Medulla oblongata (tissue), 1 donor: ENCODE results near the gene SCAF8.

Source experiments
- DNase-seq: peaks from one replicate; pipeline ENCODE4 v3.0.0-alpha.2; 2015; ENCODE audit errors: extremely low spot score

The SCAF8 gene

GRCh38 chr6:154835307-154835706 lies 102.1 kb downstream of the SCAF8 start:
- no peak for DNase-seq

DNA sequence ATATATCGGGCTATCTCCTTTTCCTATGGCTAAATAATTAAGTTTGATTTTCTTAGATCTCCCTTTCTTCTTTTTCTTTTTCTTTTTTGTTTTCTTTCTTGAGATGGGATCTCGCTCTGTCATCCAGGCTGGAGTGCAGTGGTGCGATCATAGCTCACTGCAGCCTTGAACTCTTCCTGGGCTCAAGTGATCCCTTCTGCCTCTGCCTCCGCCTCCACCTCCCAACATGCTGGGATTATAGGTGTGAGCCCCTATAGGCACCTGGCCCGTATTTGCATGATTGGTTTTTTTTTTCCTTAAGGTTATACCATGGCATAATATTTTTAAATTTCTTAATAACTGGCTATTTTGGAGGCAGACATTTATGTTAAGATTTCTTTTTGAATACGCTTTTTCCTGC lies 106.3 kb downstream of the SCAF8 start:
- DNase-seq, result no peak

DNA sequence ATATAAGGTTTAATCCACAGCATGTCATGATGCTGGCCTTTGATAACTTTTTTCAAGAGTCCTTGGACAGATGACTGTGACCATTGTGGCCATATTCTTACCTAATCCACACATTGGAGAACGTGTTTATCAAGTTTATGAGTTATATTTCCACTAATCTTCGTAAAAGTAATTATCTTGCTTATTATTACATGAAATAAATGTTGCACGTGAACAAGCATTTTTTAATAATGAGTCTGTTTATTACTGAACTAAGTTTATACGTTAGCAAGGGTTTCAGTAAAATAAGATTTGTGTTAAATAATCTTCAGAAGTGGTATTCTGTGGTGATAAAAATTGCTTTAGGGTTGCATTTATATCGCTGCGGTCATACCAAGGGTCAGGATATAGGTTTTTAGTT lies 107.1 kb downstream of the SCAF8 start:
- no peak for DNase-seq

DNA sequence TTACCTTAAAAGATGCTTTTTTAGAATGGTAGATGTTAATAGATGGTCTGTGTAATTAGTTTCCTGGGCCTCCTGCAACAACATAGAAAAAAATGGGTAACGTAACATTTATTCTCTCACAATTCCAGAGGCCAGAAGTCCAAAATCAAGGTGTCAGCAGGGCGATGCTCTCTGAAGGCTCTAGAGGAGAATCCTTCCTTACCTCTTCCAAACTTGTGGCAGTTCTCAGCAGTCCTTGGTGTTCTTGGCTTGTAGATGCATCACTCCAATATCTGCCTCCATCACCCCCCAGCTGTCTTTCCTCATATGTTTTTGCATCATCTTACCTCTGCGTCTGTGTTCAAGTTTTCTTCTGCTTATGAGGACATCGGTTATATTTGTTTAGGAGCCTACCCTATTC lies 107.9 kb downstream of the SCAF8 start:
- DNase-seq, result no peak

DNA sequence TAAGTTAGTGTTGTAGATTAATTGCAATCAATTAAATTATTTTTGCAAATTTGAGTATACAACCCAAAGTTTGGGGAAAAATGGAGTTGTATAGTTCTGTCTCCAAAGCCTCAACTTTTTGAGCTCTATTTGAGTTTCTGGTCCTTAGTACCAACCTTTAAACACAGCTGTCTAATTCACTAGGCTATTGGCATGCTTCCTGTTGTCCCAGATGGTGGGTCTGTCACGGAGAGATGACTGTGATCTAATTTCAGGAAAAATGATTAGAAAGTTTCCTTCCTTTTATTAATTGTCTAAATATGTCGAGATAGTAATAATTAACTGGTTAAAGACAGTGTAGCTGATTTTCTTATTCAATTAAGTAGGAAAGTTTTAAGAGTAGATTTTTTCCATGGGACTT lies 109.6 kb downstream of the SCAF8 start:
- DNase-seq, result no peak

DNA sequence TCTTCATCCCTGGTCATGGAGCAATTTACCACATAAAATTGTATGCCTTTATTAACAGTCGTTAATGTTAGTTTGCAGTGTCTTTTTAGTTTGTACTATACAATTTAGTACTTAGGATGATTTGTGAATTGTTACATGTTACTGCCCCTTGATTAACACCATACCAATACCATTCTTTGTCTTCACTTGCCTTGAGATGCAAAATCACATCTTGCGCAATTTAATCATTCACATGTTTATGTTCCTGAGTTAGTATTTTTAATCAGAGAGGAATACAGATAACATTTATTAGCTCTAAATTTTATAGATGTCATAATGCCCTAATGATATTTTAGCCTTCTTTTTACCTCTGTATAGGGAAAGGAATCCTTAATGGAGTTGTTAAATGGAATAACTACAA lies 114.1 kb downstream of the SCAF8 start:
- no peak for DNase-seq

DNA sequence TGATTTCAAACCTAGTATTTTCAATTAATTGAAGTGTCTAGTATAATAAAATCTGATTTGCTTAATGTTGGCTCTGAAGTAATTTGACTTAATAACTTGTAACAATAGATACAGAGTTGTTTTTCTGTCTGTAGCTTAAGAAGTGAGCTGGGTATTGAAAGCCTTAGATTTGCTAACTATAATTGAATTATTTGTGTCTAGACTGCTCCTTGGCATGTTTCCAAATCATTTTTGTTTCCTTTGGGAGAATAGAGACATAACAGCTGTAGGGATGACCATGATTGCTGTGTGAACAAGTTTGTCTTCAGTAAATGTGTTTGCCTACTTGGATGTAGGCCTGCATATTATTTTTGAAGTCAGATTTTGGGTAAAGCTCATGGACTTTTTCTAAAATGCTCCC lies 115.4 kb downstream of the SCAF8 start:
- no peak for DNase-seq

DNA sequence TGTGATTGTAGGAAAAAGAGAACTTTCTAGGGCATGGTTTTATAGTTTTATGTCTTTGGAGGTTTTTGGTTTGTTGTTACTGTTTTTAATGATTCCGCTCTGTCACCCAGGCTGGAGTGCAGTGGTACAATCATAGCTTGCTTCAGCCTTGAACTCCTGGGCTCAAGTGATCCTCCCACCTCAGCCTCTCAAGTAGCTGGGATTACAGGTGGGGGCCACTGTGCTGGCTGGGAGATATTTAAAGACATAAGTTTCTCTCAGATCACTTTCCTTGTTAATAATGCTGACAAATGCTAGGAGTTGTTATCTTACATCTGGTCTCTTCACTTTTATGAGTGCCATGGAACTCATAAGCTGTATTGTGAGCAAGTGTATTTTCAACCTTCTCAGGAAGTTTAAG lies 116.3 kb downstream of the SCAF8 start:
- no peak for DNase-seq

DNA sequence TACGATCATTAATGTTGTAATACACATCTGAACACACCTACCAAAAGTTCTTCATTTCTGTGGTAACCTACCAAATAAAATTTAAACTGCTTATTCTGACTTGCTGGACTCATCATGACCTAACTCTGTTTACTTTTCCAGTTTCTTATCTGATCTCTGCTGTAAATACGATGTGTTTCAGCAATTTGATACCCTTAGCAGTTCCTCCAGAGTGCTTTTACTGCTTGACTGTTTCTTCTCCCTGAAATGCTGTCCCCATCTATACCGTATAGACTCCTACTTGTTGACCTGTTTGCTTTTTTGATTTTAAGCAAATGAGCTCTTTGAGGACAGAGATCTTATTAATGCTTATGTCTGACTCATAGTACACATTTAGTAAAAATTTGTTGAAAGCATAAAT lies 119.5 kb downstream of the SCAF8 start:
- no peak for DNase-seq

DNA sequence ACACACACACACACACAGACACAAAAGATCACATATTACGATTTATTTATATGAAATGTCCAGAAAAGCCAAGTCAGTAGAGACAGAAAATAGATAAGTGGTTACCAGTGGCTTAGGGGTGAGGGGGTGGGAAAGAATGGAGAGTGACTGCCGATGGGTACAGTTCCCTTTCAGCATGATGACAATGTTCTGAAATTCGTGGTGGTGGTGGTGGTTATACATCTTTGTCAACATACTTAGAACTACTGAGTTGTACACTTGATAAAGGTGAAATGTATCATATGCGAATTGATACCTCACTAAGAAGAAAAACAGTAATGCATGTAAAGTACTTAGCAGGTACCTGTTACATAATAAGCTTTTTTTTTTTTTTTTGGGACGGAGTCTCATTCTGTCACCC lies 124.3 kb downstream of the SCAF8 start:
- no peak for DNase-seq

DNA sequence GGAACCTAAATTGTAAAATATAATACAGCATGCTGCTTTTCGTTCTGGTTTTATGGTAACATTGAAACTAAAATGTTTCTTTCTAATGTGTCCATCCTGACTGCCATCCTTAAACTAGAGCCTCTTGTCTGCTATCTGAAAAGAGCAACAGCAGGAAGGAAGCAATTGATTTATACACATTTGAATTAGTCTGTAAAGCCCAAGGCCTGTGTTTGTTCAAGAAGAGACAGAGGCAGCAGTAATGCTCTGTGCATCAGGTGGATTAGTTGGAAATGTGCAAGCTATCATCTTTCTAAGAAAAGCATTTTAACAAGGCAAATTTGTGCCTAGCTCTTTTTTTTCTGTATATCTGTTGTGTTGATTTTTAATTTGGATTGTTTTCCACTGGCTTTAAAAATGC lies 128.6 kb downstream of the SCAF8 start:
- DNase-seq, result no peak

- no peak for DNase-seq
These were observed 129.3 kb downstream of the SCAF8 start for GRCh38 chr6:154862536-154862935.

- DNase-seq, result no peak
These were observed 130.8 kb downstream of the SCAF8 start for GRCh38 chr6:154864066-154864430.

DNA sequence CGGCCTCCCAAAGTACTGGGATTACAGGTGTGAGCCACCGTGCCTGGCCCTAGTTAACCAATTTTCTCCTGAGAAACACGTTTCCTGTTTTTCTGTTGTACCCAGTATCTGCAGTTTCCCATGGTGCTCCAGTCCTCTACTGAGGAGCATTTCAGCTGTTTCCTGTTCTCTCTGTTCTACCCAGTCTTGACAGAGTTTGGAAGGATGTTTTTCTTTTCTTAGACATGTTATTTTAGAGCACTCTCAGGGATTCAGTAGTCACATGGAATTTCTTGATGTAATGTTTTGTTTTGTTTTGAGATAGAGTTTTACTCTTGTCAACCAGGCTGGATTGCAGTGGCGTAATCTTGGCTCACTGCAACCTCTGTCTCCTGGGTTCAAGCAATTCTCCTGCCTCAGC lies 132.1 kb downstream of the SCAF8 start:
- DNase-seq, result no peak

GRCh38 chr6:154868143-154868594 lies 135.0 kb downstream of the SCAF8 start:
- peak; percentile 83 for DNase-seq

DNA sequence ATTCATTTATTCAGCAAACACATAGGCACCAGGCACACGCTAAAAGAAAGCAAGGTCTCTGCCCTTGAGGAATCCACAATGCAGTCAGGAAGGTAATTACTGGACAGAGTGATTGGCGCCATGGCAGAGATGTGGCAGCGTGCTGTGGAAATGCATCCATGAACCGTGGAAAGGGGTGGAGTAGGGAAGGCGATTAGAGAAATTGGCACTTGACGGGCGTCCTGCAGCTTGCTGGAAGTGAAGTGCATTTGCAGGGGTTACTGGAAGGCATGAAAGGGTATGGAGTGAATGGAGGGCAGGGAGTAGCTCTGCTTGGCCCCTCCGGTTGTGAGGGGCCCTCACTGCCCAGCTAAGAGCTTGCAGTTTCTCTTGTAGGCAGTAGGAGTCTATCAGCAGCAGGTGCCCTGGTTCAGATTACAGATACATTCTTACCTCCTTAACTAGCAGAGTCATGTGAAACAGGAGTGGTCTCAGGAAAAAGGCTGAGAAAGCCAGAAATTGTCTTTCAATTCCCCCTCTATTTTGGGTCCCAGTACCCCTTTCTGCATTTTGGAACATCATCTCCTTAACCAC lies 139.4 kb downstream of the SCAF8 start:
- DNase-seq, result no peak

GRCh38 chr6:154873546-154873945 lies 140.3 kb downstream of the SCAF8 start:
- no peak for DNase-seq

DNA sequence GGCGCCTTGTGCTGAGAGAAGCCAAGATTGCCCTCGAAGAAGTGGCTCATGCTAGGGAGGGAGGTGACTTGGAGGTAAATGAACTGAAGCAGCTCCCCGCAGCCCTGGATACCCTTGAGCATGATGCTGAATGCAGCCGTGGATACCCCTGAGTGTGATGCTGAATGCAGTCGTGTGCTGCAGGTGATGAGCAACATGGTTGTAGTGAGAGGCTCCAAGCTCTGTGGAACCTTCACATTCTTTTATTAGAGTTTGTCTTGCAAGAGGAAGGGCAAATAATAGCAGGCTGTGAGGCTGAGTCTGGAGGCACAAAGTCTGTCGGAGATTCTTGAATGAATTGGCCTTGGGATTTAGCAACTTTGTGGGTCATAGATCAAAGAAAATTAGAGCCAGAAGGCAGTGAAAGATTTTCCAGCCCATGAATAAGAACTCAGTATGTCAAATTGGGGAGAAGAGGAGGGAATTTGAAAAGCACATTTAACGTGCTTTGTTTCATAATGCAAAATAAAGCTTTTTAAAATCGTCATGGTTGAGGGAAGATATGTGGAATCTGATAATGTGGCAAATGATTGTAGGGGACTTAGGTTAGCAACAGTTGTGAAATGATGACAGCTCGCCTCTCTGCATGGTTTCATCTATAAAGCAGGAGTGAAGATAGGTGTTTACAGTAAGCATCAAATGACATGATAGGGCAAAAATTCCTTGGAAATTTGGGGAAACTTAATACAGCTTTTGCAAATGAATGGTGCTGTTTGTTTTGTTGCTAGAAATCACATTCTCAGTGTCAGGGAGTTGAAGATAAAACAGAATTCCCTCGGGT lies 141.8 kb downstream of the SCAF8 start:
- peak; percentile 23 for DNase-seq

GRCh38 chr6:154876486-154877280 lies 143.5 kb downstream of the SCAF8 start:
- DNase-seq, result no peak

DNA sequence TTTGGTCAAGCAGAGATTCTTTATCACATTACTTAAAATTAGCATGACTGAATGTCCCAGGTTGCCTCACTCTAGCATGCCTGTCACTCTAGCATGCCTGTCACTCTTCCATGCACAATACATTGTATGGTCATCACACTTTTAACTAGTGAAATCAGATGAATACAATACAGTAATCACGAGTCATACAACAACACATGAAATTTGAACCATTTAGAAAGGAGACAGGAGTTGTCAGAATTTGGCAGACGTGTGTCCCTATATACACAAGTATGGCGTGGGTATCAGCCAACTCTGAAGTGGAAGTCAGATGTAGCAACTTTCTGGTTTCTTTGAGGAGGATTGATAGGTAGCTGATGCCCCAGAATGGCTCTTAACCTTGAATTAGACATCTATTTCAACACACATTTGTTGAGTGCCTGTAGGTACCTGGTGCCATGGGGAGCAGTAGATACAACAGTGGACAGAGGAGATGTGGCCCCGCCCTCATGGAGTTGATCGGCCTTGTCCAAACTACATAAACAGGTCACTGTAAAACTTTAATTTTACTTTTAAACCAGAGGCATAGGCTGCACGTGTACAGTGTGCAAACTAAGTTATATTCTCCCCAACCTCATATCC lies 145.8 kb downstream of the SCAF8 start:
- no peak for DNase-seq

- DNase-seq, result no peak
These were observed 148.9 kb downstream of the SCAF8 start for GRCh38 chr6:154882107-154882506.
